HG03095 (cell line): ENCODE data around the gene CAPN3.

Experiments
- ATAC-seq: cut with Tn5 transposase; IDR thresholded peaks from one replicate; pipeline ENCODE4 v1.9.1; 2021; ENCODE audit warnings: moderate library complexity; ENCODE audit not compliant: unreplicated experiment

CAPN3 gene

GRCh38 chr15:42392309-42393024 lies 33.2 kb downstream of the CAPN3 start:
- no peak for ATAC-seq

GRCh38 chr15:42394106-42394505 lies 34.8 kb downstream of the CAPN3 start:
- ATAC-seq: no peak

DNA sequence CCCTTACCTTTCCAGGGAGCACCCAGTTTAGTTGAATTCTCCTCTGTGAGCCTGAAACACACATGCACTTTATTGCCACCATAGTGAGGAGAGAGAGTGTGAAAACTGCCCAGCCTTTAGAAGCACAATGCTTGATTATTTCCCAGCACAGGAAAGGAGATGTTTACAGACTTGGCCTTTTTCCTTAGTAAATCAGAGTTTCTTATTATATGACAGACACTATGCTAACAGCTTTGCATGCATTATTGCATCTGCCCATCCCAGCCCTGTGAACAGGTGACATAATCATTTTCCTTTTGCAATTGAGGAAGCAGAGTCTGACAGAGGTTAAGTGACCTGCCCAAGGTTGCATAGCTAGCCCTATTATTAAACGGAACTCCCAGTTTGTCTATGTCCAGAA lies 36.5 kb downstream of the CAPN3 start:
- no peak for ATAC-seq

DNA sequence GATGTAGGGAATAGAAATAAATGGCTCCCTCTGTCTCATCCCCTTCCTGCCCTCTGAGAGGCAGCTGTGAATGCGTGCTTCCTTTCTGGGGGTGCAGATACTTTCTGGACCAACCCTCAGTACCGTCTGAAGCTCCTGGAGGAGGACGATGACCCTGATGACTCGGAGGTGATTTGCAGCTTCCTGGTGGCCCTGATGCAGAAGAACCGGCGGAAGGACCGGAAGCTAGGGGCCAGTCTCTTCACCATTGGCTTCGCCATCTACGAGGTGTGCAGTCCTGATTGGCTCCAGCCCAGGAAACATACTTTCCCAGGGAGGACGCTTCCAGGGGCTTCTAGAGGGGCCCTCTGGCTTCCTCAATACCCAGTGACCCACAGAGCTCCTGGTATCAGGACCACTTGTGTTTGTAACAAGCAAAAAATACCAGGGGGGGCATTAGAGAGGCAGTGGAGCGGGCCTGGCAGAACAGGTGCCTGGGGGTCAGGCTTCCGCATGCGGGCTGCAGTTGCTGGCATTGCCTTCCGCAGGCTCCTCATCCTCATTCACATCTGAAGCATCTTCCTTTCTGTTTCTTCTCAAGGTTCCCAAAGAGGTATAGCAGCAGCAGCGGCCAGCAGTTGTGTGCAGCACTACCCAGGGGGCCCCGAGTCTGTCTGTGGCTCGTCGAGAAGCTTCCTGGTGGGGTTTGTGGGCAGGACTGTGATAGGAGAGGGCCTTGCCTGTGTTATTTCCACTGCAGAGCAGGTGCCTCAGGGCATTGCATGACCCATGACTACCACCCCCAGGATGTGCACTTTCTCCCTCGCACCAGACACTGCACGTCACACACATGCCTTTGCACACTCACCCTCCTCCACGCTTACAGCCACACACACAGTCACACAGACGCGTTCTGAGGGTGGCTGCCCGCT lies 42.5 kb downstream of the CAPN3 start:
- no peak for ATAC-seq

- ATAC-seq: no peak
Observed at GRCh38 chr15:42402455-42403205, 43.3 kb downstream of the CAPN3 start.

- ATAC-seq: no peak
Observed at GRCh38 chr15:42403389-42403788, 44.1 kb downstream of the CAPN3 start.

DNA sequence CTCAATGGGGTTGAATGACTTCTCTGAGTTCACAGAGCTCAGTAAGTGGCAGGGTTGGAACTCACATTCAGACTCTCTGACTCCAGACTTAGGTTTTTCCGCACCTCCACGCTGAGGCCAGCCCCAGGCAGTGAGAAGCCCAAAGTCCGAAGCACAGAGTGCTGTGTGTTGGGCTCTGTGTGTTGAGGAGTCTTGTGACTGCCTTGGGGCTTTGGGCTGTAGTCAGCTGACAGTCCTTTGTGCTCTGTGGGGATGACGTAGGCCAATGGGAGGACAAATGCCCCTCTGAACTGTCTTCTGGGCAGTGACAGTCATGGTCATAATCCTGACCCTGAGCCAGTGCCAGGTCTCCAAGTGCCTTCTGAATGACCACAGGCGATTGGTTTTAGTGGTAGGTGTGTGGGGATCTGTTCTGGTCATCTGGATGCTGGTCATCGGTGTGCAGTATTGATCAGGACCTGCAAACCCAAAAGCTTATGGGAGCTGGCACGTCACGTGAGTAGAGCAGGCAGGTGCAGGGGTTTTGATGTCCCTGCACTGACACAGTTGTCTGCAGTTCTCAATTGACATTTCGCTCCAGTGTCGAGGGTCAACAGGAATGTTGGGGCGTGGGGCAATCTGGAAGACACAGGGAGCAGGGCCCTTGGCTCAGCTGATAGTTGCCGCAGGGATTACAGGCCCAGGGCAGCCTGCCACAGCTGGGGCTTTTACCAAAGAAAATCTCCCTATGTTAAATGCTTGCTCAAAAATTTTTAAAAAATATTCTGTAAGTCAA lies 45.3 kb downstream of the CAPN3 start:
- ATAC-seq: no peak

- no peak for ATAC-seq
Observed at GRCh38 chr15:42405863-42406482, 46.7 kb downstream of the CAPN3 start.

DNA sequence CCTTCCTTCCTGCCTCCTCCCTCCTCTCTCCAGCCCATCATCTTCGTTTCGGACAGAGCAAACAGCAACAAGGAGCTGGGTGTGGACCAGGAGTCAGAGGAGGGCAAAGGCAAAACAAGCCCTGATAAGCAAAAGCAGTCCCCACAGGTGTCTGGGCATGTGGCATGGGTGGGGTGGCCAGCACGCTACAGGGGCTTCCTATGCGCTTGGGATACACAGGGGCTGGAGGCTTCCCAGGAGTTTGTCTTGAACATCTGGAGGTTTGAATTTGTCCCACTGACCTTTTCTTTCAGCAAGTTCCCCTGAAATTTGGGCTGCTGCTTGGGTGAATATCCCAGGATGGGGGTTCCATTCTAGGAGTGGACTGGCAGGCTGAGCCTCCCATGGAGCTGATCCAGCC lies 48.9 kb downstream of the CAPN3 start:
- ATAC-seq: no peak

- no peak for ATAC-seq
Observed at GRCh38 chr15:42409011-42409410, 49.7 kb downstream of the CAPN3 start.

GRCh38 chr15:42411884-42412283 lies 52.6 kb downstream of the CAPN3 start:
- ATAC-seq: no peak

- no peak for ATAC-seq
Observed at GRCh38 chr15:42413920-42414319, 54.6 kb downstream of the CAPN3 start.

DNA sequence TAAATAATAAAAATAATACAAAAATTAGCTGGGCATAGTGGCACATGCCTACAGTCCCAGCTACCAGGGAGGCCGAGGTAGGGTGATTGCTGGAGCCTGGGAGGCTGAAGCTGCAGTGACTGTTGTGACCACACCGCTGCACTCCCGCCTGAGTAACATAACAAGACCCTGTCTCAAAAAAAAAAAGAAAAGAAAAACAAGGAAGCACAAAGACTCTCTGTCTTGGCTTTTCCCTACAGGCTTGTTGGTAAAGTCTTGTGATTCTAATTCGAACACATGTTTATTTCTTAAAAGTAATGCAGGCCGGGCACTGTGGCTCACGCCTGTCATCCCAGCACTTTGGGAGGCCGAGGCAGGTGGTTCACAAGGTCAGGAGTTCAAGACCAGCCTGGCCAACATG lies 60.1 kb downstream of the CAPN3 start:
- no peak for ATAC-seq

DNA sequence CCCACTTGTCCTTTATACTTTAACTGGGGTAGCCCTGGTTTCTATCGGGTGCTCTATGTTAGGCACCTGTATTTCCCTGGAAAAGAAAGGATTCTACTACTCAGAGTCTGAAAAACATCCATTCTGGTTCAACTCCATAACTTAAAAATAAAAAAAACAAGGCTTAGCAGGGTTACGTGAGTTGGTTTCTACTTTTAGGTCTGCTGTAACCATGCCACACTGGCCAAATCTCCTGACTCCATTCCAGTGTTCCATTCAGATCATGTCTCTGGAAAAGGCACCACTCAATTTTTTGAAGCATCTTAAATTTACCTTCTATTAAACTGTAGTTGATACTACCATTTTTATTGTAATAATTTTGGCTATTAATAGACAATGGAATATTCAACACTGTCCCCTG lies 62.1 kb downstream of the CAPN3 start:
- ATAC-seq: no peak

DNA sequence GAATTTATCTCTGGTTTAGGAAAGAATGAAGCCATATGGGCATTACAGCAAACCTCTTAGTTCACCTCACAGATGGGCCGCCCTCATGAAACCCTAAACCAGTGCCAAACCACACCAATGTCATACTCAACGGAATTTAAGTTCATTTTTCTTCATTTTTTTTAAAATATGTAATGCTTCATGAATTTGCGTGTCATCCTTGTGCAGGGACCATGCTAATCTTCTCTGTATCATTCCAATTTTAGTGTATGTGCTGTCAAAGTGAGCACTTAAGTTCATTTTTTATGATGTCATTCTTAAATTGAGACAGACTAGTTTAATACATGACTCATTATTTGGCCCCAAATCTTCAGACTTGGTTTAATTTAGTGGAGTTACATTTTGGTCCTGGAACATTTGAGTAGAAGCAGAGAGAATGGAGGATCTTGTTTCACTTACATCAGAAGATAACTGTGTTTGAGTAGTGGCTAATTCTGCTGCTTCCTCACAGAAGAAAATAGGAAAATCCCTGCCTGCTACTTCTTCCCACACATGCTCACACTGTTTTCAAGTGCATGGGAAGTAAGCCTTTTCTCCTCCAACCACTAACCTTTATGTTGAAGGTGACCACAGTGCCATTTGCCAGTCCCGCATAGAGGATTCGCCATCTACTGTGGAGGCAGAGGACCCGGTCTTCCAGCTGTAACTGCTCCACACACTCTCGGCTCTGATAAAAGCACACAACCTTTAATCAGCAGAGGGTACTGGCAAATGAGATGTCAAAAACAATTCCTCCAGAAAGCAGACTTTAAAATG lies 68.3 kb downstream of the CAPN3 start:
- ATAC-seq: no peak

GRCh38 chr15:42444415-42445063 lies 85.2 kb downstream of the CAPN3 start:
- no peak for ATAC-seq

- no peak for ATAC-seq
Observed at GRCh38 chr15:42445551-42445950, 86.2 kb downstream of the CAPN3 start.

DNA sequence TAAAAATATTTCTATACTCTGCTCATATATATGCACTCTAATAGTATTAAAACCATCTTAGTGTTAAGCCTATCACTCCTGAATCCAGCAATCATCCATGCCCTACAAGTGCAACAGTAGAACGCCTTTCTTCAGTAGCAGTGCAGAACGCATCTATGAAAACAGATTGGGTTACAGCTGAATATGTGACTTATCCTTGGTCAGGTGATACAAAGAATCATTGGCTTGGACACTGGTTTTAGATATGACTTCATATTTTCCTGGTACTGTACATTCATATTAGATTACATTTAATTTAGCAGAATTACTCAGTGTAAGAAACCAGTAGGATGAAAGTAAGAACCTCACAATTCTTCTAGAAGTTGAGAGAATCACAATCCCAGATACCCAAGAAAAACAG lies 88.3 kb downstream of the CAPN3 start:
- ATAC-seq: no peak

- no peak for ATAC-seq
Observed at GRCh38 chr15:42448281-42448680, 89.0 kb downstream of the CAPN3 start.
